Heart right ventricle (tissue), 16 donors: Measurements from ENCODE around the gene NRXN3. TPM values are rescaled to one million over a fixed set of nuclear protein-coding genes. Genes with fewer than 3 reads are reported as not detected.

ENCODE experiments used
- ATAC-seq, 8 donors: fragments of 200-7000 bp; cut with Tn5 transposase; one replicate each; pipeline ENCODE4 v1.9.1; 2020; ENCODE audit warnings: mild to moderate bottlenecking in 8 of 8, moderate library complexity in 8 of 8, moderate number of reproducible peaks in 1 of 8
- DNase-seq, 2 donors: peaks; one replicate each; pipeline ENCODE4 v3.0.0-alpha.2; 2020
- H3K27ac ChIP-seq, 10 donors: fragments of 200-600 bp; sonication (generic) in 2 of 10; one replicate each; pipeline versions ENCODE4 v1.5.0 to v1.8.0; 2020 to 2022; ENCODE audit warnings: mild to moderate bottlenecking in 3 of 10
- H3K27me3 ChIP-seq, 7 donors: fragments of 200-600 bp; one replicate each; pipeline ENCODE4 v1.8.0; 2021 to 2022; ENCODE audit warnings: mild to moderate bottlenecking in 2 of 7
- H3K36me3 ChIP-seq, 9 donors: fragments of 200-600 bp; sonication (generic) in 1 of 9; one replicate each; pipeline versions ENCODE4 v1.5.0 to v1.8.0; 2020 to 2022; ENCODE audit warnings: mild to moderate bottlenecking in 2 of 9
- H3K4me1 ChIP-seq, 9 donors: fragments of 200-600 bp; sonication (generic) in 1 of 9; one replicate each; pipeline versions ENCODE4 v1.5.0 to v1.8.0; 2020 to 2022; ENCODE audit warnings: mild to moderate bottlenecking in 4 of 9
- H3K4me3 ChIP-seq, 10 donors: fragments of 200-600 bp; sonication (generic) in 2 of 10; one replicate each; pipeline versions ENCODE4 v1.5.0 to v1.8.0; 2020 to 2022; ENCODE audit warnings: mild to moderate bottlenecking in 7 of 10, moderate library complexity in 2 of 10
- H3K9me3 ChIP-seq, 11 donors: fragments of 200-600 bp in 10 of 11; sonication (generic) in 2 of 11; one replicate each; pipeline versions ENCODE4 v1.5.0 to v1.8.0; 2013 to 2022; ENCODE audit warnings: mild to moderate bottlenecking in 2 of 11, control low read depth in 1 of 11, moderate library complexity in 1 of 11
- CTCF ChIP-seq, 9 donors: fragments of 200-600 bp; sonication (generic) in 2 of 9; IDR thresholded peaks; one replicate each; pipeline versions ENCODE4 v1.5.0 to v1.8.0; 2021 to 2022; ENCODE audit warnings: antibody characterized with exemption in 9 of 9, mild to moderate bottlenecking in 5 of 9, moderate library complexity in 1 of 9
- WGBS, 2 donors: extraction: QIAGEN DNeasy Blood & Tissue Kit; methylation state at CpG; one replicate each; pipeline ENCODE4 v1.1.7; 2013; ENCODE audit warnings: inconsistent platforms in 1 of 2; 5-methylcytosine and 5-hydroxymethylcytosine counted together
- intact Hi-C, 10 donors: fragments of 100-400 bp; cut with DNase I; formaldehyde crosslinking; loops; one replicate each; pipeline versions ENCODE4 v1.11.1 to v1.14.2; 2022
- polyA plus RNA-seq, 2 donors: library from polyadenylated mRNA; stranded (reverse); fragments of 200-250 nt; gene quantifications; one replicate each; pipeline ENCODE4 v1.2.3, GENCODE V29; 2013
- total RNA-seq, 10 donors: library from RNA; stranded (reverse); fragmentation: NEBNext Ultra II Directional in 3 of 10; extraction: Animal tissue kit (Norgen Biotek cat#: 25700) in 3 of 10; gene quantifications; one replicate each; pipeline versions ENCODE4 v1.2.1 to v1.2.4, GENCODE V29; 2021 to 2023
- donor health status: Arrhythmogenic right ventricular cardiomyopathy.
- donor health status: ischemic (EF 13 %, LVEDD 7.1; RV severe dilation, severe dysfunction).
- donor health status: healthy with polysubstance abuse.
- donor health status: DM: no; HTN: yes; CAD: no.
- donor health status: DM: no; HTN: no; CAD: no.
- donor health status: ischemic (EF 25% LVEDD 6.9; RV normal size, moderate dysfunction).
- donor health status: ischemic (EF 25% LVEDD 5.7; RV mildly dilated, moderate dysfunction).
- donor health status: healthy.
- donor health status: DM: yes; HTN: yes; CAD: no.
- donor health status: Ischemic cardiomyopathy.
- donor health status: ischemic (EF 35%, LVEDD 5.7; RV mildly dilated, moderate dysfunction).
- donor health status: nonischemic (EF 11% LVEDD 7.7; RV severe dilation, severe dysfunction).
- donor health status: DM: yes; HTN: yes; CAD: no.
- donor health status: PGD.
- donor health status: ischemic (EF 29% LVEDD 5.4; RV normal size, mild dysfunction).
- donor health status: nonischemic (EF 23%, LVEDD 6.1; RV moderate dilation, normal function).

NRXN3 gene
- total and polyA plus RNA-seq, 12 donors: 0.23 to 1.8 (median 0.87) TPM

- no peak for DNase-seq
- intact Hi-C loops: no loop called here
- 46 to 49% methylated on average over 1 of the region's 1 CpG for WGBS, 2 donors
Measured at GRCh38 chr14:79906994-79907393, 1736.8 kb downstream of the NRXN3 start.

GRCh38 chr14:79910086-79910485, 1739.9 kb downstream of the NRXN3 start:
- ATAC-seq (no peak), DNase-seq (no peak)
- no peak for TF ChIP-seq CTCF (IDR thresholded peaks at IDR 0.05)
- Histone ChIP-seq H3K4me1 (no peaks in the 10 kb centered on the region), H3K9me3 (peaks cover 0 to 13% (median 0%) of the 10 kb centered on the region in 11 donors), H3K36me3 (no peaks in the 10 kb centered on the region), H3K4me3 (no peak overlapping the region), H3K27me3 (no peaks in the 10 kb centered on the region), H3K27ac (no peak overlapping the region)
- intact Hi-C loops: no loop called here
- 63 to 67% methylated on average over 2 of the region's 2 CpGs for WGBS, 2 donors

More at GRCh38 chr14:79906994-79907393, 1736.8 kb downstream of the NRXN3 start:
- no peak for TF ChIP-seq CTCF (IDR thresholded peaks at IDR 0.05)
- no peak overlapping the region for H3K27ac ChIP-seq
- H3K4me1 ChIP-seq: no peaks in the 10 kb centered on the region
- H3K27me3 ChIP-seq: no peaks in the 10 kb centered on the region
- peaks cover 0 to 1% (median 0%) of the 10 kb centered on the region in 11 donors for H3K9me3 ChIP-seq
- H3K4me3 ChIP-seq: no peak overlapping the region
- ATAC-seq: no peak
- no peaks in the 10 kb centered on the region for H3K36me3 ChIP-seq

- H3K4me1 ChIP-seq: no peaks in the 10 kb centered on the region
- H3K27ac ChIP-seq: no peak overlapping the region
- 61 to 74% methylated on average over 4 of the region's 4 CpGs for WGBS, 2 donors
- DNase-seq (no peak), ATAC-seq (no peak)
- H3K9me3 ChIP-seq: peaks cover 0 to 13% (median 0%) of the 10 kb centered on the region in 11 donors
- intact Hi-C loops: no loop called here
- no peaks in the 10 kb centered on the region for H3K36me3 ChIP-seq
- no peaks in the 10 kb centered on the region for H3K27me3 ChIP-seq
- TF ChIP-seq CTCF (IDR thresholded peaks at IDR 0.05): no peak
- H3K4me3 ChIP-seq: no peak overlapping the region
Measured at GRCh38 chr14:79911744-79912143, 1741.6 kb downstream of the NRXN3 start.

- H3K36me3 ChIP-seq: no peaks in the 10 kb centered on the region
- H3K9me3 ChIP-seq: peaks cover 0 to 19% (median 0%) of the 10 kb centered on the region in 11 donors
- TF ChIP-seq CTCF (IDR thresholded peaks at IDR 0.05): no peak
- ATAC-seq (no peak), DNase-seq (no peak)
- no peak overlapping the region for H3K27ac ChIP-seq
- intact Hi-C loops: no loop called here
- WGBS, 2 donors: 86 to 92% methylated on average over 2 of the region's 2 CpGs
- H3K27me3 ChIP-seq: no peaks in the 10 kb centered on the region
- H3K4me1 ChIP-seq: no peaks in the 10 kb centered on the region
- no peak overlapping the region for H3K4me3 ChIP-seq
Measured at GRCh38 chr14:79914595-79914994, 1744.4 kb downstream of the NRXN3 start.
